ENCODE data around the gene SUSD2.
A peak's percentile ranks its signal among the peaks of the same experiment; 100 is the strongest.

The SUSD2 gene

DNA sequence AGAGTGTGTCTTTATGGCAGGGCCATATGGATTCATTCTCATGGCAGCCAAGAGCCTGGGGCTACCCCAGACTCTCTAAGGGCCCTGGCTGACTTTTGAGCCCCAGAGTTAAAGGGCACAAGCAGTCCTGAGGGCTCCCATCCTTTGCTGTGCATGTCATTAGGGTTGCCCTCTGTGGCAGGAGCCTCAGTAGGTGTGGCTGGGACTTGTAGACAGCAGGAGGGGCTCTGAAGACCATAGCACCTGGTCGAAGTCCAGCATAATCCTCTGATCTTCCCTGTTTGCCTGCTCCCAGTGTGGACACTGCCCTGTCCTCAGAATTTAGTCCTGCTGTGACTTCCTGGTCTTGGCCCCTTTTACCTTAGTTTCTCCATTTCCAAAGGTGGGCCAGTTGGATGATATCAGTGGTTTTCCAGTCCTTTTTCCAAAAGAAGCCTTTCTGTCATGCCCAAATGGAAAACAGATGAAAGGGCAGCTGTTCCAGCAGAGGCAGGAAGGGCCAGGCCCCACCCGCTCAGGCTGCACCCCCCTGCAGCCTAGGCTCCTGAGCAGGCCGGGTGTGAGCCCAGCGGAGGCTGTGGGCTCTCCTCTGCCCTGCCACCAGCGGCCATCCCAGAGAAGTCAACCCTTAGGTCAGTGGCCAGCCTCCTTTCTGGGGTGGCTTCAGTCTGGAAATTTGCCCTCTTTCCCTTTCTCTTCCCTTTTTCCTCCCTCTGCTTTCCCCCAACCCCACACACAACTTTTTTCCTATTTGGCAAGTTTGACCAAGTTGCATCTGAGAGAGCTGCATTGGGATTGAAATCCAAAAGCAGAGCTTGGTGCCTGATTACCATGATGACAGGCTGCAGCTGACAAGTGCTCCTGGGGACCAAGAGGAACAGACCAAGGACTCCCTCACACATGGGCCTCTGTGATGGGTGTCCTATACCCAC is 32.8 kb upstream of the SUSD2 start:
- DNase-seq, result no peak
- intact Hi-C loops (cut with DNase I), result loop anchor here (10.0 kb wide), 1 partner anchor 64 kb away; no protein-coding TSS in a partner anchor

DNA sequence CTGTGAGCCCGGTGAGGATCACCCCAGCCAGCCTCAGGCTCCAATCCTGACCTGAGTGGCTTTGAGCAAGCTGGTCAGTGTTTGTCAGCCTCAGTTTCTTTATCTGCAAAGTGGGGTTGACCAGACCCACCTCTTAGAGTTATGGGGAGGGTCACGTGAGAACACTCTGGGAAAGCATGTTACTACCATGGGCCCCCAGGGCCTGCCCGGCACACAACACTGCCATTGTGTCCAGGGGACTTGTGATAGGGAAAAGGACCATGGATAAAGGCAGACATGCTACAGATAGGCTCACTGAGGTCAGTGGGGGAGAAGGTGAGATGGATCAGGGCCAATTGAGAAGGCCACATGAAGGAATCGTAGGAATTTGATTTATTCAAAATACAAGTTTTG is 32.1 kb upstream of the SUSD2 start:
- no peak for DNase-seq
- intact Hi-C loops (cut with DNase I), result loop anchor here (10.0 kb wide), 1 partner anchor 64 kb away; no protein-coding TSS in a partner anchor

DNA sequence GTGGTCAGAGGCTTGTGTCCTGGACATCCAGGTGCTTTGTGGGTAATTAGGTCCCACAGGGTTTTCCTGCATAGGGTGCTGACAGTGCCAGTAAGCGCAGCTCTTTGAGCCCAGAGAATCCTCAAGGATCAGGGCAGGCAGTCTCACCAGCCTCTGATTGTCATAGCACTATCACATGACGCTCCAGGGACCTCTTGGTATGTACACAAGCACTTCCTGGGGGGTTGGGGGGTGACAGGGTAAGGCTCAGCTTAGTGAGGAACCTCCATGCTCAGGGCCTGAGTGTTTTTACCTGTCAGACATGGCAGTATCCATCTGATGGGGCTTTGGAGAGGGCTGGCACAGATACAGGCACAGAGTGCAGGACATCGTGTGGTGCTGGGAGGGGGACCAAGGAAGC is 27.9 kb upstream of the SUSD2 start:
- intact Hi-C loops (cut with DNase I), result no loop called here
- no peak for DNase-seq

DNA sequence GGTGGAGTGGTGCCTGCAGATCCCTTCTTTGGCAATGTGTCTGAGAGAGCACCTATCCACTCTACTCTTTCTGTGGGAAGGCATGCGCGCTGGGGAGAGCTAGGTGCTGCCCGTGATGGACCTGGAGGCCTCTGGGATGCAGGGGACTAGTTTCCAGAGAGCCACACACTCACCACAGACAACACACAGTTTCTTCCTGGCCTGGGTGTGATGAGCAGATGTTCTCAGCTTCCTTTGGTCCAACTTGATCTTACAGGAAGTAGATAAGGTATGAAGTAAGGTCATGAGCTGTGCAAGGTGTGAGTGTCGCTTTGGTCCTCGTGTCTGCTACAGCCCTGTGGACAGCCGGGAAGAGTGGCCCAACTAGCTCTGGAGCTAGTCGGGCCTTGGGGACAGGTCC is 27.3 kb upstream of the SUSD2 start:
- intact Hi-C loops (cut with DNase I), result no loop called here
- no peak for DNase-seq

DNA sequence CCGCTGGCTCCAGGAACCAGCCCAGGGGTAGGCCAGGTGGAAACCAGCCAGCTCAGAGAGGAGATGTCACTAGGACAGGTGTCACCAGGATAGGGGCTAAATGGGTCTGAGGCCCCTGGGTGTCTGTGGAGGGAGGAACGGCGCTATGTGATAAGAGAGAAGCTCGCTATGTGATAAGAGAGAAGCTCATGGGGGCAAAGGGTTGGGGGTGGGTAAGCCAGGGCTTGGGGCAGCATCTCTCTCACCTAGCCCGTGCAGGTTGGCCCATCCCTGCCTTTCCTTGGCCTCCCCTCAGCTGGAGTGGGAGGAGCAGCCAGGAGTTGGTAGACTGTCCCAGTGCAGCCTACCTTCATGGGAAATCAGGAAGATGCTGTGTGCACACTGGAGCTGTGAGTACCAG is 26.5 kb upstream of the SUSD2 start:
- intact Hi-C loops (cut with DNase I), result no loop called here
- DNase-seq, result no peak

DNA sequence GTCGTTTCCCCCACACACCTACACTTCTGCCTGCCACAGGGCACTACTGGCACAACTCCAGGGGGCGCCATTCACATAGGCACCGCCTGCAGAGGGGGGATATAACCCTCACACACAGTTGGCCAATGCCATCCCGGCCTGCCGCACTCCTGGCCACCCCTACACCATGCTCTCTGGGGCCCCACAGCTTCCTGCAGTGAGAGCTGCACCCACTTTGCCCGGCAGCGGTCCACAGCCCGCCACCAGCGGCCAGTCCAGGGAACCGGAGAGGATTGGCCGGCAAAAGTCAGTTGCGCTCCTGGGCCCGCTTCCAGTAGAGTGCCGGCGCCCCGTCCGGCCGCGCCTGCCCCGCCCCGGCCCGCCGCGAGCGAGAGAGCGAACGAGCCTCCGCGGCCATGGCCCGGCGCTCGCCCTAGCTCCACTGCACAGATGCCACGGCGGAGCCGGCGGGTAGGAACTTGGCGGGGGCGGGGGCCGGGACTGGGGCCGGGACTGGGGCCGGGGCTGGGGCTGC is 25.6 kb upstream of the SUSD2 start:
- intact Hi-C loops (cut with DNase I), result no loop called here
- peak; percentile 31 to 82 (median 66) for DNase-seq

DNA sequence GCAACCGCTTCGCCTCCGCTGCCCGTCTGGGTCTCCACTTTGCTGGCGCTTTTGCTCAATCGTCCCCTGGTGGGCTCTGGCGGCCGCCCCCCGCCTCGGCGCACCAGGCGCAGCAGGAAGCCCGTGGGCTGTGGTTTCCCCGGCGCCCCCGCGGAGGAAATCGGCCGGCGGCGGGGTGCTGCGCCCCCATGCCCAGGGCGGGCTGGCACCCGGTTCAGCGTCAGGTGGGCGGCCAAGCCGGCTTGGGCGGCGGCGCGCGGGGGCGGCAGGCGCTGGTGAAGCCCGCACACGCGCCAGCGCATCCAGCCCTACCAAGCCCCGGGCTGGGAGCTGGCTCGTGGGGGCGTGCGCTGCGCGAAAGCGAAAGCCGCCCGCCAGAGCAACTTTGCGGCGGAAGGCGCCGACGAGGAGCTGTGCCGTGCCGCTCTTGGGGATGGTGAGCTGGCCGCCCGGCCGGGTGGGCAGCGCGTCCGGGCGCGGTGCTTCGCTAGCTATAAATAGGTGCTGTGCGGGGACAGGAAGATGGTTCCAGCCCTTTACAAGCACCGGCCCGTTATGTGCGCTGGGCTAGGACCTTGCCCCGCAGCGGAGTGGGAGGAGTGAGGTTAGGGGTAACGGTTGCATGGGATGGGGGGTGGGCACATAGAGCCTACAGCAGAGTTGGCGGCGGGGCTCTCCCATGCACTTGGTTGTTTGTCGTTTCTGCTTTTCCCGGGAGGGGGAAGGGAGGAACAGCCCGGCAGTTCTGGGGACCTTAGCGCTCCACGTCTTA is 25.0 kb upstream of the SUSD2 start:
- DNase-seq, result peak in 35 of 42 donors; percentile 26 to 76 (median 52)
- intact Hi-C loops (cut with DNase I), result no loop called here

DNA sequence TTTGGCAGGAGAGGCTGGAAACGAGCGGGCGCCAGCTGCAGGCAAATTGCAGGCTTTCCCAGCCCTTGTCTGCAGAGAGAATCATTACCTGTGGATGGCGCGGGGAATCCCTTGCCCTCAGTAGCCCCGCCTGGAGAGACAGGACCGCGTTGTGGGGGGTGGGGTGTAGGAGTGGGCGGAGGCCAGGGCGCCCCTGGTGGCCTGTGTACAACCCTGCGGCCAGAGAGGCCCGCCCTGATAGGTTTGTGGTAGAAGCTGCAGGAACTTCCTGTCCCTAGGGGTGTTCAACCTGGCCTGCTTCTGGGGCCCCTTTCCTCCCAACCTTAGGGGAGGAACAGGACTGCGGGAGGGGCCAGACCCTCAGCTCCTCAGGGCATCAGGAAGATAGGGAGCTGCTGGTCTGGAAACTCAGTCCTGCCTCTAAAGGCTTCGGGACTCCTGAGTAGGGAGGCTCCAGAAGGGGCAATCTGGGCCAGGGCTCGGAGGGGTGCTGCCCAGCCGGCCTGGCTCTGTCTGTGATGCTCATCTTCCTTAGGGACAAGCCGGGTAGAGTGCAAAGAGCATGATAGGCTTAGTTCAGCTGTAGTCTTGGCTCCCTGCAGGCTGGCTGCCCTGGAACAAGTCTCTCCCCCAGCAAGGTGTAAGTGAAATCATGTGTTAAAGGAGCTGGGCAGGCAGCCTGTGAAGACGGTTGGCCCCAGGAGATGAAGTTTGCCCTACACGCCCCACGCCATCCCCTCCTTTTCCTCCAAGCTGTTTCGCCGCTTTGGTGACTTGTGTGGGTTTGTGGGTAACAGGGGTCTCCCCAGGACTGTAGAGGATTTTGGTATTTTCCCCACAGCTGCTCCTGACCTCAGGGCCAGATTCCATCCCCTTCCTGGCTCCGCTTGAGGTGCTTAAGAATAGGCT is 24.1 kb upstream of the SUSD2 start:
- DNase-seq, result peak; percentile 33 to 86 (median 68)
- intact Hi-C loops (cut with DNase I), result no loop called here

DNA sequence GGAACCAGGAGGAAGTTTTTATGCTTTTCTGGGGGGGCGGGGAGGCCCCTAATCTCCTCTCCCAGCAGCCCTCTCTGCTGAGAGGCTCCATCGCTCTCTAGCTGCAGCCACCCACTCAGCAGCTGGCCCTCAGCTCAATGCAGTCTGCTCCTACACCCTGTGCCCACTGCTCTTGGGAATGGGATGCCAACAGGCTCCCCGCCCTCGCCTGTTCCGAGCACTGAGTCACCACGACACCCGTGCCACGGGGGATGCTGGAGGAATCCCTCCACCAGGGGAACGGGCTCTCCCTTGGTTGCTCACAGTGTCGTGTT is 23.5 kb upstream of the SUSD2 start:
- intact Hi-C loops (cut with DNase I), result no loop called here
- peak; percentile 52 to 92 (median 76) for DNase-seq

DNA sequence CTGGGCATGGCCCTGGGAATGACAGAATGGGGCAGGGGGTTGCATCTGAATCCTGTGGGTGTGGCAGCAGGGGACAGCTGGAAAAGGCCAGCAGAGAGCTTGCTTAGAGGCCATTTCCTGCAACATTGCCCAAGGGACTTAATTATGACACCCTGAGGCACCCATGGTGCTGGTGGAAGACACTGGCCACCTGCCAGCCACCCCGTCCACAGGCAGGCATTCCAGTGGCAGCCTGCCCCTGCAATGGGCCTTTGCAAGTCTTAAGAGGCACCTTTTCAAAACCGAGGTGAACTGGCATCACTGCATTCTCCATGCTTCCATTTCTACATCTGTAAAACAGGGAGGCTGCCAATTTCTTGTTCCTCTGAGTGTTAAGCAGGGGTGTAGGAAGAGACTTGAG is 21.6 kb upstream of the SUSD2 start:
- intact Hi-C loops (cut with DNase I), result no loop called here
- DNase-seq, result no peak

DNA sequence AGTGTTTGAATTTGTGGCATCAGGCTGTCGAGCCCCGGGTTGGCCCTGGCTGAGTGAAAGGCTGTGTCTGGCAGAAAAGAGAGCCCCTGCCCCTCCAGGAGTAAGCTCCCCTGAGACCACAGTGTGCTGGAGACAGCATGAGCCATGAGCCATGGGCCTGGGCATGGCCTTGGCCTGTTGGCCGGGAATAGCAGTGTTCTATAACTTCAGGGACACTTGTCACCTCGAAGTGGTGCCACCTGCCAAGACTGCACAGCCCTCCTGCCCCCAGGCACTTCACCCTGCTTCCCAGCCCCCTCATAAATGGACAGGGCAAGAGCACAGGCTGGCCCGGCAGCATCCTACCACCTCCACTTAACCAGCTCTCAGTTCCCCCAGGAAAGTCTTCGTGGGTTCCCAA is 20.7 kb upstream of the SUSD2 start:
- no peak for DNase-seq
- intact Hi-C loops (cut with DNase I), result no loop called here

DNA sequence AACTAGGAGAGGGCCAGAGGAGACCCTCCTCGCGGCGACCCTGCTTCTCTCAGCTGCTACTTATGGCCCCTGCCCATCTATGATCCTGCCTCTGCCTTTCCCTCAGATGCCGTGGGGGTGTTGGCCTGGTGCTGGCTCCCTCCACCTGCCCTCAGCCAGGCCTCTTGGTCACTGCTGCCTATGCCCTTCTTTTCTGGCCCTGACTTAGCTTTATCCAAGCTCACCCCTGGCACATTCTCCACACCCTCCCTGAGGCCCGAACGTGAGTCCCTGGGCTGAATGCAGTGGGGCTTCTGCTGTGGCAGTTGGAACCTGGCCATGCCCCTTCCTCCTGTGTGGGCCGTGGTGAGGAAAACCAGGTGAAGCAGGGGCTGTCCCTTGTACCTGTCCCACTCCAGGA is 19.8 kb upstream of the SUSD2 start:
- DNase-seq, result no peak
- intact Hi-C loops (cut with DNase I), result no loop called here

DNA sequence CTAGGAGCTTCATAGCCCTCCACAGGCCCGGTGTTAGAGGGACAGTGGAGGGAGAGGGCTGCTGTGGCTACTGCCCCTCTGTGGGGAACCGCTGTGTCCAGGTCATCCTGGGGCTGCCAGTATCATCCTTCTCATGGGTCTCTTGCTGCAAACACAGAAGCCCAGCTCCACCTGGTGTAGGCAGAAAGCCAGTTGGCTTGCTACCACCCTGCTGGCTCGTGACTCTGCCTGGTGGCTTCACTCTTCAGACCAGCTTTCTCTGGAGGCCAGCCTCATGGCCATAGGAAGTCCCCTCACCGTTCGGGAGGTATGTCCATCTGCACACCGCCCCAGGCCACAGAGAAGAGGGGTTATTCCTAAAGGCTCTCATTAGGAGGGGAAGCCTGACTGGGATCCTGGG is 19.4 kb upstream of the SUSD2 start:
- no peak for DNase-seq
- intact Hi-C loops (cut with DNase I), result no loop called here

DNA sequence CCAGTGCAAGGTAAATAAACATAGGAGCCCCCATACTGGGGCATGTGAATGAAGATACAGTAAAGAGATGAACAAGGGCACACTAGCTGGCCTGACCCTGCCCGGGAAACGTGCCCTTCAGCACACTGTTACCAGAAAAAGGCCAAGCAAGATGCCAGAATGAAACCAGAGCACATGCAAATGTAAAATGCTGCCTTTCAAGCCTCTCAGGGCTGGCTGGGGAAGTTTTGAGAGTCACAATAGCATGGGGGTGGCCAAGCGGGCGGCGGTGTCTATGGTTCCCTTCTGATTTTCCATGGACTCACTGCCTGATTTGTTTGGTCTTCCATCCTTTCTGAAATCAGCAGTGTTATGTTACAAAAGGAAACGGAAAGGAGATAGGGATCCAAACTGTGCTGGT is 18.9 kb upstream of the SUSD2 start:
- DNase-seq, result no peak
- intact Hi-C loops (cut with DNase I), result no loop called here

DNA sequence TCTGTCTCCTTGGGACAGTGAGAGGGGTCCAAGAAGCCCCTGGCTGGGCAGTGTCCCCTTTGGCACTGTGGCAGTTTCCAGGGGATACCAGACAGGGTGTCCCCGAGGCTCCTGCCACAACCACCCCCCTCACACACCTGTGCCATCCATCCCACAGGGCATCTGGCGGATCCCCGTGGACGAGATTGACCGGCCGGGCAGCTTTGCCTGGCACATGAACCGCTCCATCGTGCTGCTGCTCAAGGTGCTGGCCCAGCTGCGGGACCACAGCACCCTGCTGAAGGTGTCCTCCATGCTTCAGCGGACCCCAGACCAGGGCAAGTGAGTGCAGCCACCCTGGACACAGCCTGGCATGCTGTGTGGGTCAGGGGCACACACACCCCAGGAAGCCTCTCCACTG is 17.0 kb upstream of the SUSD2 start:
- DNase-seq, result no peak
- intact Hi-C loops (cut with DNase I), result no loop called here

DNA sequence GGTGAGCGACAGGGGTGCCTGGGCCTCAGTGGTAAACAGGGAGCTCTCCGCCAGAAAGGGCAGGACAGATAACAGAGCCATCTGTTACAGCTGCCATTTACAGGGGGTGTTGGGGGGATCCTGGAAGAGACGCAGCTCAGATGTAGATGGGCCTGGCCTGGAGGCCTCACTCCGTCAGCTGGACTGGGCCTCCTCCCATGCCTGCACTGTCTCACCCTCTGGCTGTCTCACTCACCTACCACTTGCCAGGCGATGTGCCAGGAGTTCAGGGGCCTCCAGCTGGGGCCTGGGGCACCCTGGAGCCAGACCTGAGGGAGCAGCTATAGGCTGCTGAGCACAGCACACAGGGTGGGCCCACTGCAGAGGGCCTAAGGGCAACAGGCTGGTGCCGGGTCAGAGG is 16.3 kb upstream of the SUSD2 start:
- intact Hi-C loops (cut with DNase I), result no loop called here

DNA sequence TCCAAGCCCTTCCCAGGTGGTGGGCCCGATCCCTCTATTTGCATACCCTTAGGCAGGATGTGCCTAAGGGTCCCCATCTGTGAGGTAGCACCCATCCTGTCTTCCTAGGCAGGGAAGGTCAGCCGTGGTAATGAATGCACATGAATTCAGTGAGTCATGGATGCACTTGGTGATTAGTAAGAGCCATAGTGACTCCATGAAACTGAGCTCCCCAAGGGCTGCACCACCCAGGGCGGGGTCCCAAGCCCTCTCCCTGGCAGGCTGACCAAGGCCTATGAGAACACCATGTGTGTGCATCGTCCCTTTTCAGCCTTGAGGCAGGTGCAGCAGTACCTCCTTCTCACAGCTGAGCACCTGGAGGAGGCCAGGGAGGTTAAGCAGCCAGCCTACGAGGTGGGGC is 15.6 kb upstream of the SUSD2 start:
- no peak for DNase-seq
- intact Hi-C loops (cut with DNase I), result no loop called here

More for the DNA sequence above, 16.3 kb upstream of the SUSD2 start:
- DNase-seq, result no peak

DNA sequence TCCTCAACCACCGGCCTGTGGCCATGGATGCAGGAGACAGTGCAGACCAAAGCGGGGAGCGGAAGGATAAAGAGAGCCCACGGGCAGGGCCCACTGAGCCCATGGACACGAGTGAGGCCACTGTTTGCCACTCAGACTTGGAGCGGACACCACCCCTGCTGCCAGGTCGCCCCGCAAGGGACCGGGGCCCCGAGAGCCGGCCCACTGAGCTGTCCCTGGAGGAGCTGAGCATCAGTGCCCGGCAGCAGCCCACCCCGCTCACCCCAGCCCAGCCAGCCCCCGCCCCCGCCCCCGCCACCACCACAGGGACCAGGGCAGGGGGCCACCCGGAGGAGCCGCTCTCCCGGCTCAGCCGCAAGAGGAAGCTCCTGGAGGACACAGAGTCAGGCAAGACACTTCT is 14.5 kb upstream of the SUSD2 start:
- intact Hi-C loops (cut with DNase I), result no loop called here
- no peak for DNase-seq

DNA sequence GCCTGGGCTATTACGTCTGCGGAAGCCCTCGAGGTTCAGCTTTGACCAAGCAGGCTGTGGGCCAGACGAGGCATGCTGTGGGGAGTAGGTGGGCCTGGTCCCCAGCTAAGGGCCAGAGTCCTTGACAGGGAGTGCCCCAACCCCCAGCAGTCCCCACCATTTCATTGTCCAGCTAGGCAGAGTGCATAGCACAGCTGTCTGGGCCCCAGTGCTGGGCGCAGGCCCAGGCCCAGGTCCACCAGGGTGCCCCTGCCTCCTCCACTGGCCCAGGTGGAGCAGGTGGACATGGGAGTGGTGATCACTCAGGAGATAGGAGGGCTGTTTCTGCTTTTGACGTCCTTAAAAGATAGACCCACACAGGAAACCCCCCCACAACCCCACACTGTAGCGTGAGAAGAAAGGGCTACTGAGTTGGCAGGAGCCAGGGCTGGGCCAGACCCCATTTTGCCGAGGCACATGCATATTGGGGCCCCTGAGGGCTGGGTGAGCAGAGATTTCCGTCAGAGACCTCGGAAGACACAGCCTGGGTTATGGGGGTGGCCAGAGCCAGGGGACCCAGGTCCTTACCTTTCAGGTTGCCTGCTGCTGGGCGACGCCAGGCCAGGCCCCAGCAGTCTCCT is 11.7 kb upstream of the SUSD2 start:
- DNase-seq, result no peak
- intact Hi-C loops (cut with DNase I), result no loop called here
